HG02885 (cell line): Measurements from ENCODE around the gene C2CD3.
A peak's percentile ranks its signal among the peaks of the same experiment; 100 is the strongest.

ENCODE experiments used
- ATAC-seq: cut with Tn5 transposase; IDR thresholded peaks from one replicate; pipeline ENCODE4 v1.9.1; 2021; ENCODE audit warnings: mild to moderate bottlenecking; ENCODE audit not compliant: unreplicated experiment, poor library complexity

Gene C2CD3

GRCh38 chr11:74170694-74171629, at the start of gene C2CD3, which contains the start of gene PPME1:
Gene C2CD3, minus strand, starts transcription at chr11:74171002. Its CDS starts 210 bp downstream, at chr11:74170792.
Gene PPME1, plus strand, starts transcription at chr11:74171289. Its CDS starts 133 bp downstream, at chr11:74171422.
- ATAC-seq = peak; percentile 96

GRCh38 chr11:74220376-74220775, 49.6 kb upstream of the C2CD3 start:
- ATAC-seq = no peak

- no peak for ATAC-seq
These were observed 41.7 kb upstream of the C2CD3 start for GRCh38 chr11:74212533-74212932.

- ATAC-seq = no peak
These were observed 37.7 kb upstream of the C2CD3 start for GRCh38 chr11:74208507-74208906.

- ATAC-seq = no peak
These were observed 35.9 kb upstream of the C2CD3 start for GRCh38 chr11:74206746-74207145.

GRCh38 chr11:74205181-74205580, 34.4 kb upstream of the C2CD3 start:
- ATAC-seq = no peak

GRCh38 chr11:74204701-74205100, 33.9 kb upstream of the C2CD3 start:
- ATAC-seq = no peak

- ATAC-seq = no peak
These were observed 33.2 kb upstream of the C2CD3 start for GRCh38 chr11:74203966-74204365.

GRCh38 chr11:74196781-74197486, 26.1 kb upstream of the C2CD3 start:
- ATAC-seq = no peak

- ATAC-seq = no peak
These were observed 25.0 kb upstream of the C2CD3 start for GRCh38 chr11:74195828-74196227.

- ATAC-seq = no peak
These were observed 14.9 kb upstream of the C2CD3 start for GRCh38 chr11:74185695-74186094.

- ATAC-seq = no peak
These were observed 14.5 kb upstream of the C2CD3 start for GRCh38 chr11:74185285-74185684.

GRCh38 chr11:74182635-74183034, 11.8 kb upstream of the C2CD3 start:
- ATAC-seq = no peak

GRCh38 chr11:74179234-74180052, 8.6 kb upstream of the C2CD3 start:
- no peak for ATAC-seq

GRCh38 chr11:74175920-74176319, 5.1 kb upstream of the C2CD3 start:
- ATAC-seq = no peak

GRCh38 chr11:74171997-74172396, 1.2 kb upstream of the C2CD3 start:
- no peak for ATAC-seq

- no peak for ATAC-seq
These were observed 797 bp upstream of the C2CD3 start for GRCh38 chr11:74171630-74171968.

- ATAC-seq = no peak
These were observed 904 bp downstream of the C2CD3 start for GRCh38 chr11:74169738-74170458.

GRCh38 chr11:74168838-74169237, 2.0 kb downstream of the C2CD3 start:
- ATAC-seq = no peak
